Thyroid gland (tissue), 4 donors: ENCODE data around the gene AP4B1.

Experiments
- CTCF ChIP-seq, 6 experiments: fragments of 200-600 bp in 3 of 6; fragments of 450-650 bp in 3 of 6; sonication (generic) in 3 of 6; IDR thresholded peaks; one replicate each; pipeline ENCODE4 v1.5.1; 2016 to 2019; ENCODE audit warnings: antibody characterized with exemption in 6 of 6, mild to moderate bottlenecking in 2 of 6, inconsistent platforms in 1 of 6, moderate library complexity in 1 of 6
- POLR2A ChIP-seq, 2 donors: fragments of 450-650 bp; IDR thresholded peaks; one replicate each; pipeline ENCODE4 v1.6.1; 2017; ENCODE audit warnings: antibody characterized with exemption in 2 of 2, mild to moderate bottlenecking in 2 of 2, moderate library complexity in 1 of 2

- TF ChIP-seq CTCF (IDR thresholded peaks at IDR 0.05) = no peak
- TF ChIP-seq POLR2A (IDR thresholded peaks at IDR 0.05) = no peak
Observed at GRCh38 chr1:113924473-113924872, 19.9 kb upstream of the AP4B1 start.
